Loucy (cell line): ENCODE results near the gene GSAP.

Experiments used
- CTCF ChIP-seq: fragments of 200-600 bp; sonication (generic); conservative IDR thresholded peaks from 2 replicates; pipeline ENCODE4 v1.5.1; 2014; ENCODE audit warnings: mild to moderate bottlenecking, antibody characterized with exemption, low read length
- EZH2phosphoT487 ChIP-seq: fragments of 200-600 bp; IDR thresholded peaks from 2 replicates; pipeline ENCODE4 v1.6.1; 2018; ENCODE audit warnings: antibody characterized with exemption, mild to moderate bottlenecking, moderate library complexity, borderline replicate concordance

- TF ChIP-seq CTCF (no peak), EZH2phosphoT487 (no peak)
Measured at GRCh38 chr7:77396894-77397547, 19.1 kb downstream of the GSAP start.
